OCI-LY3 (cell line): ENCODE data around the gene LSM4.

ENCODE experiments used
- CTCF ChIP-seq: fragments of 200-600, 300-600 bp; sonication (generic); IDR thresholded peaks from 2 replicates; pipeline ENCODE4 v1.5.1; 2014; ENCODE audit warnings: antibody characterized with exemption, low read length, low read depth
- EZH2phosphoT487 ChIP-seq: fragments of 200-600 bp; shearing (Covaris generic); IDR thresholded peaks from 2 replicates; pipeline ENCODE4 v1.6.1; 2018; ENCODE audit warnings: antibody characterized with exemption, mixed run types, low read depth

GRCh38 chr19:18282788-18283141, 40.1 kb downstream of the LSM4 start:
- TF ChIP-seq CTCF (no peak), EZH2phosphoT487 (no peak)
